HAP-1 (cell line): ENCODE results near the gene THG1L.

Experiments
- DNase-seq, 2 experiments: peaks; one replicate each; pipeline ENCODE4 v3.0.0-alpha.2; 2016 to 2020; ENCODE audit warnings: low spot score in 2 of 2
- H3K27me3 ChIP-seq: fragments of 250-450 bp; sonication (Bioruptor Pico); 2 replicates; pipeline ENCODE4 v1.5.1; 2020; ENCODE audit warnings: low read depth, mild to moderate bottlenecking, moderate library complexity
- H3K36me3 ChIP-seq: fragments of 250-450 bp; sonication (Bioruptor Pico); replicated peaks from 2 replicates; pipeline ENCODE4 v1.5.1; 2020; ENCODE audit warnings: mild to moderate bottlenecking
- H3K4me1 ChIP-seq: fragments of 250-450 bp; sonication (Bioruptor Pico); 2 replicates; pipeline ENCODE4 v1.5.1; 2020; ENCODE audit warnings: mild to moderate bottlenecking
- H3K4me3 ChIP-seq: fragments of 250-450 bp; sonication (Bioruptor Pico); 2 replicates; pipeline ENCODE4 v1.5.1; 2020; ENCODE audit warnings: mild to moderate bottlenecking, moderate library complexity
- H3K9me3 ChIP-seq: fragments of 250-450 bp; sonication (Bioruptor Pico); 2 replicates; pipeline ENCODE4 v1.5.1; 2020; ENCODE audit warnings: mild to moderate bottlenecking, moderate library complexity
- in situ Hi-C: fragments of 300-500 bp; cut with MboI; formaldehyde crosslinking; loops from 3 replicates; pipeline ENCODE4 v1.14.3; 2020; ENCODE audit warnings: low sequenced_read_pairs, inconsistent platforms, mixed read lengths

THG1L gene

GRCh38 chr5:157735991-157736390 lies 4.8 kb downstream of the THG1L start:
- no peak overlapping the region for H3K4me3 ChIP-seq
- no peaks in the 10 kb centered on the region for H3K27me3 ChIP-seq
- H3K9me3 ChIP-seq: no peaks in the 10 kb centered on the region
- peaks cover 22% of the 10 kb centered on the region for H3K36me3 ChIP-seq
- H3K4me1 ChIP-seq: peaks cover 6% of the 10 kb centered on the region
- in situ Hi-C loops: no loop called here
- peak; percentile 58 to 71 for DNase-seq

- H3K9me3 ChIP-seq: no peaks in the 10 kb centered on the region
- H3K4me3 ChIP-seq: no peak overlapping the region
- in situ Hi-C loops: no loop called here
- peaks cover 19% of the 10 kb centered on the region for H3K36me3 ChIP-seq
- H3K4me1 ChIP-seq: peaks cover 14% of the 10 kb centered on the region
- no peaks in the 10 kb centered on the region; the same call in 1 of the 2 replicates for H3K27me3 ChIP-seq
- DNase-seq: no peak
Measured at GRCh38 chr5:157739388-157740228, 8.4 kb downstream of the THG1L start.

- in situ Hi-C loops: no loop called here
- Histone ChIP-seq H3K36me3 (peaks cover 15% of the 10 kb centered on the region), H3K4me3 (no peak overlapping the region), H3K27me3 (no peaks in the 10 kb centered on the region; the same call in 1 of the 2 replicates), H3K9me3 (no peaks in the 10 kb centered on the region), H3K4me1 (peaks cover 20% of the 10 kb centered on the region)
- peak in 1 of 2 experiments; percentile 35 for DNase-seq
Measured at GRCh38 chr5:157740229-157740610, 9.0 kb downstream of the THG1L start.

GRCh38 chr5:157741131-157741530 lies 9.9 kb downstream of the THG1L start:
- Histone ChIP-seq H3K4me3 (no peak overlapping the region), H3K27me3 (no peaks in the 10 kb centered on the region; the same call in 1 of the 2 replicates), H3K4me1 (peaks cover 17% of the 10 kb centered on the region), H3K9me3 (no peaks in the 10 kb centered on the region), H3K36me3 (peaks cover 13% of the 10 kb centered on the region)
- in situ Hi-C loops: no loop called here
- no peak for DNase-seq

- H3K27me3 ChIP-seq: no peaks in the 10 kb centered on the region; the same call in 1 of the 2 replicates
- peaks cover 17% of the 10 kb centered on the region for H3K4me1 ChIP-seq
- in situ Hi-C loops: no loop called here
- H3K36me3 ChIP-seq: no peaks in the 10 kb centered on the region; the same call in none of the 2 replicates
- no peaks in the 10 kb centered on the region for H3K9me3 ChIP-seq
- H3K4me3 ChIP-seq: peak within 1 kb of the TSS; percentile 58
- DNase-seq: peak; percentile 77 to 92
Measured at GRCh38 chr5:157743163-157744050, 12.2 kb downstream of the THG1L start, which contains the start of gene LSM11. Gene LSM11 (plus strand): TSS chr5:157743712. CDS start chr5:157743751, 39 bp downstream.

- Histone ChIP-seq H3K4me1 (peaks cover 17% of the 10 kb centered on the region), H3K9me3 (no peaks in the 10 kb centered on the region), H3K4me3 (peak overlapping the region; percentile 58), H3K27me3 (no peaks in the 10 kb centered on the region; the same call in 1 of the 2 replicates), H3K36me3 (no peaks in the 10 kb centered on the region; the same call in none of the 2 replicates)
- in situ Hi-C loops: no loop called here
- peak; percentile 10 to 32 for DNase-seq
Measured at GRCh38 chr5:157744051-157745011, 13.1 kb downstream of the THG1L start.

GRCh38 chr5:157745041-157745456 lies 13.8 kb downstream of the THG1L start:
- H3K4me1 ChIP-seq: peaks cover 17% of the 10 kb centered on the region
- DNase-seq: no peak
- H3K36me3 ChIP-seq: no peaks in the 10 kb centered on the region; the same call in 1 of the 2 replicates
- no peaks in the 10 kb centered on the region for H3K9me3 ChIP-seq
- H3K27me3 ChIP-seq: no peaks in the 10 kb centered on the region; the same call in 1 of the 2 replicates
- in situ Hi-C loops: no loop called here
- peak overlapping the region; percentile 58 for H3K4me3 ChIP-seq

GRCh38 chr5:157747173-157747740 lies 16.0 kb downstream of the THG1L start:
- in situ Hi-C loops: no loop called here
- peaks cover 8% of the 10 kb centered on the region for H3K36me3 ChIP-seq
- H3K4me1 ChIP-seq: peaks cover 17% of the 10 kb centered on the region
- no peaks in the 10 kb centered on the region for H3K9me3 ChIP-seq
- H3K27me3 ChIP-seq: no peaks in the 10 kb centered on the region; the same call in 1 of the 2 replicates
- DNase-seq: no peak
- H3K4me3 ChIP-seq: no peak overlapping the region

GRCh38 chr5:157747766-157748700 lies 16.8 kb downstream of the THG1L start:
- no peak for DNase-seq
- peaks cover 12% of the 10 kb centered on the region for H3K36me3 ChIP-seq
- H3K9me3 ChIP-seq: no peaks in the 10 kb centered on the region
- H3K27me3 ChIP-seq: no peaks in the 10 kb centered on the region; the same call in 1 of the 2 replicates
- H3K4me3 ChIP-seq: no peak overlapping the region
- H3K4me1 ChIP-seq: peaks cover 14% of the 10 kb centered on the region
- in situ Hi-C loops: no loop called here

GRCh38 chr5:157748760-157749461 lies 17.7 kb downstream of the THG1L start:
- no peak for DNase-seq
- in situ Hi-C loops: no loop called here

GRCh38 chr5:157749462-157749799 lies 18.2 kb downstream of the THG1L start:
- H3K4me1 ChIP-seq: peaks cover 10% of the 10 kb centered on the region
- H3K9me3 ChIP-seq: no peaks in the 10 kb centered on the region
- in situ Hi-C loops: no loop called here
- no peak for DNase-seq
- no peak overlapping the region for H3K4me3 ChIP-seq
- H3K36me3 ChIP-seq: peaks cover 23% of the 10 kb centered on the region
- H3K27me3 ChIP-seq: no peaks in the 10 kb centered on the region

More at GRCh38 chr5:157748760-157749461, 17.7 kb downstream of the THG1L start:
- Histone ChIP-seq H3K4me1 (peaks cover 12% of the 10 kb centered on the region), H3K9me3 (no peaks in the 10 kb centered on the region), H3K36me3 (peaks cover 20% of the 10 kb centered on the region), H3K27me3 (no peaks in the 10 kb centered on the region), H3K4me3 (no peak overlapping the region)
